GM12878 (cell line): ENCODE results near the gene PSMB1.

Experiments
- CTCF ChIP-seq, 3 experiments: IDR thresholded peaks in 2 of 3; conservative IDR thresholded peaks in 1 of 3; 2 replicates each; pipeline ENCODE4 v1.5.1; 2011; ENCODE audit warnings: low read depth in 3 of 3, low read length in 3 of 3, mild to moderate bottlenecking in 3 of 3, control low read depth in 2 of 3, moderate library complexity in 2 of 3, inconsistent platforms in 1 of 3, mixed read lengths in 1 of 3; ENCODE audit not compliant: control insufficient read depth in 2 of 3, insufficient read depth in 1 of 3; ENCODE audit errors: extremely low read depth in 1 of 3
- EZH2 ChIP-seq: IDR thresholded peaks from 2 replicates; pipeline ENCODE4 v1.6.1; 2012; ENCODE audit warnings: low read depth, mild to moderate bottlenecking, control low read depth, inconsistent platforms, low read length, borderline replicate concordance; ENCODE audit not compliant: control insufficient read depth
- FOXM1 ChIP-seq: IDR thresholded peaks from 2 replicates; pipeline ENCODE4 v1.6.1; 2012; ENCODE audit warnings: low read depth, mild to moderate bottlenecking, inconsistent platforms, low read length, moderate library complexity
- MAX ChIP-seq: IDR thresholded peaks from 2 replicates; pipeline ENCODE4 v1.6.1; 2012; ENCODE audit warnings: low read depth, low read length, improper control_type of control experiment
- MEF2B ChIP-seq: fragments of 450-650 bp; IDR thresholded peaks from 2 replicates; pipeline ENCODE4 v1.6.1; 2018; ENCODE audit warnings: mild to moderate bottlenecking, moderate library complexity; ENCODE audit not compliant: partially characterized antibody, poor library complexity, severe bottlenecking
- POLR2A ChIP-seq: IDR thresholded peaks from 2 replicates; pipeline ENCODE4 v1.6.1; 2011; ENCODE audit warnings: low read depth, mild to moderate bottlenecking, low read length
- TCF12 ChIP-seq: IDR thresholded peaks from 2 replicates; pipeline ENCODE4 v1.6.1; 2011; ENCODE audit warnings: low read depth, mild to moderate bottlenecking, low read length
- WRNIP1 ChIP-seq: IDR thresholded peaks from 2 replicates; pipeline ENCODE4 v1.6.1; 2011; ENCODE audit warnings: low read depth, low read length, improper control_type of control experiment, borderline replicate concordance
- ZSCAN29 ChIP-seq: fragments of 450-650 bp; IDR thresholded peaks from 2 replicates; pipeline ENCODE4 v1.6.1; 2017; ENCODE audit warnings: mild to moderate bottlenecking, moderate library complexity

DNA sequence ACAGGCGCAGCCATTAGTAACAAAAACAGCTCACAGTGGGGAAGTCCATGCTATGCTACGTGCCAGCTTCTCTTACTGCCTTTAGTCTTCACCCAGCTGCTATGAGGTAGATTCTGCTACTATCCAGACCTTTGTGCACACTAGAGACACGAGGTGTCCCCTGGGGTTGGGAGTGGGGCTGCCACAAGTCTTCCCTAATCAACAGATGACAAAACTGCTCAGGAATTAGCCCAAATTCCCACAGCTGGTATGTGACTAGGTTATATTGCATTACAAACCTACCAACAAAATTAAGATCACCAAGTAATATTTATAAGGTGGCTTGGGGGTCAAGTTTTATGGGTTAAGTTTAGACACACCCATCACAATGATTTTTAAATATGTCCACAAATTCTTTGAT, 63.3 kb downstream of the PSMB1 start:
- no peak for TF ChIP-seq CTCF (IDR thresholded peaks at IDR 0.05 in 2 of 3, conservative IDR thresholded peaks at IDR 0.05 in 1 of 3; ENCODE audit: control insufficient read depth in 2 of 3, extremely low read depth in 1 of 3, insufficient read depth in 1 of 3, low read depth in 3 of 3, low read length in 3 of 3)
- TF ChIP-seq EZH2, result no peak
- TF ChIP-seq MEF2B, result no peak
- no peak for TF ChIP-seq WRNIP1
- TF ChIP-seq ZSCAN29, result no peak
- no peak for TF ChIP-seq POLR2A
- no peak for TF ChIP-seq FOXM1
- TF ChIP-seq TCF12, result no peak
- TF ChIP-seq MAX, result no peak
